SK-N-SH treated with all-trans-retinoic acid at 6 μM for 48 hours (cell line): ENCODE results near the gene GUCD1.

Source experiments
- ISL1 ChIP-seq: fragments of 250-450 bp; sonication (Bioruptor Pico); IDR thresholded peaks from 2 replicates; pipeline ENCODE4 v2.1.2; 2022; ENCODE audit warnings: mild to moderate bottlenecking, moderate library complexity
- TF ChIP-seq, protein P1 (sequence below): fragments of 250-450 bp; sonication (Bioruptor Pico); IDR thresholded peaks from 2 replicates; pipeline ENCODE4 v1.8.0; 2020; ENCODE audit warnings: mild to moderate bottlenecking, moderate library complexity, borderline replicate concordance

GRCh38 chr22:24543679-24544243 is 11.2 kb downstream of the GUCD1 start:
- no peak for TF ChIP-seq ISL1 (CRISPR knock-in tag)
- TF ChIP-seq, protein P1, sequence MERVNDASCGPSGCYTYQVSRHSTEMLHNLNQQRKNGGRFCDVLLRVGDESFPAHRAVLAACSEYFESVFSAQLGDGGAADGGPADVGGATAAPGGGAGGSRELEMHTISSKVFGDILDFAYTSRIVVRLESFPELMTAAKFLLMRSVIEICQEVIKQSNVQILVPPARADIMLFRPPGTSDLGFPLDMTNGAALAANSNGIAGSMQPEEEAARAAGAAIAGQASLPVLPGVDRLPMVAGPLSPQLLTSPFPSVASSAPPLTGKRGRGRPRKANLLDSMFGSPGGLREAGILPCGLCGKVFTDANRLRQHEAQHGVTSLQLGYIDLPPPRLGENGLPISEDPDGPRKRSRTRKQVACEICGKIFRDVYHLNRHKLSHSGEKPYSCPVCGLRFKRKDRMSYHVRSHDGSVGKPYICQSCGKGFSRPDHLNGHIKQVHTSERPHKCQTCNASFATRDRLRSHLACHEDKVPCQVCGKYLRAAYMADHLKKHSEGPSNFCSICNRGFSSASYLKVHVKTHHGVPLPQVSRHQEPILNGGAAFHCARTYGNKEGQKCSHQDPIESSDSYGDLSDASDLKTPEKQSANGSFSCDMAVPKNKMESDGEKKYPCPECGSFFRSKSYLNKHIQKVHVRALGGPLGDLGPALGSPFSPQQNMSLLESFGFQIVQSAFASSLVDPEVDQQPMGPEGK (CRISPR knock-in tag) = no peak
